HG03280 (cell line): Measurements from ENCODE around the gene AXIN1.
A peak's percentile ranks its signal among the peaks of the same experiment; 100 is the strongest.
"Not testable (repeated sequence)": the region's sequence is repeated elsewhere in the genome, so short reads cannot be mapped to it uniquely, and the experiment has no call there.

Experiments
- ATAC-seq: cut with Tn5 transposase; IDR thresholded peaks from one replicate; pipeline ENCODE4 v1.9.1; 2021; ENCODE audit warnings: mild to moderate bottlenecking, moderate library complexity; ENCODE audit not compliant: unreplicated experiment

Gene AXIN1

DNA sequence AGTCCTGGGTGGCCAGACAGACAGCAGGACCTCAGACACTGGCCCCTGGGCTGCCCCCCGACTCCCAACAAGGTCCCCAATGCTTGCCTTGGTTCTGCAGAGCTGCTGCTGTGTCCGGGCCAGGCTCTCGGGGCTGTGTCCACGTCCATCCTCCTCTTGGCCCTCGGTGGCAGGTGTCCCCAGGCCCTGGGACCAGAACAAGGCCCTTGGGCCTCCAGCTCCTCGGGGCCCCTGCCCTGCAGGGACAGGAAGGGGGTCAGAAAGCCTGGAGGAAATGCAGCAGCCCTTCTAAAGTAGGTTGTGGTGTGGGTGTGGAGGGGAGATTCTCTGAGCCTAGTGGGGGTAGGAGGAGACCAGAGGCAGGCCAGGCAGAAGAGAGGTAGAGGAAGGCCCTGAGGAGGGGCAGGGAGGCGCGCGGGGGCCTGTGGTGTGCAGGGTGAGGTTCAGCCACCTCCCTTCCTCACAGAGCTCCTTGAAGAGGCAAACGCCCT is 2.5 kb upstream of the AXIN1 start:
- ATAC-seq = no peak

DNA sequence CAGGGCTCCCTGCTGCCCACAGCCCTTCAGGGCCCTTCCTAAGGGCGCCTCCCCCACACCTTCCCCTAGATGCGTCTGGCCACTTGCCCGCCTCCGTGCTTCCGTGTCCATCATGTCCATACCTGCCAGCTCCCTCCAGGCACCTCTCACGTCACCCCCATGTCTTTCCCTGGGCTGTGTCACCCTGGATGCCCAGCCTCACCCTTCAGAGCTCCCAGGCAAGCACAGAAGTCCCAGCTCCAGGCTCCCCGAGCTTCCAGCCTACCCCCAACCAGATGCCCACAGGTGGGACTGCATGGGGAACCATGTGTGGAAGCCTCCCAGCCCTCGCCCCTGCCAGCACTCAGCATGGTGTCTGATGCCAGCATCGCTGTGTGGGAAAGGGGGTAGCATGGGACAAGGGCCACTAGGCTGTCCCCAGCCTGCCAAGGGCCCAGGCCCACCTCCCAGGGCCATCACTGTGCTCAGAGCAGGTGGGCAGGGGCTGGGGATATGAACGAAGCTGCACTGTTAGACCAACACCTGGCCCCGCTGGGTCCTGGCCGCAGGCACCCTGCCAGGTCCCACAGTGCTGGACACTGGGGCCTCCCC is 1.9 kb upstream of the AXIN1 start:
- no peak for ATAC-seq

DNA sequence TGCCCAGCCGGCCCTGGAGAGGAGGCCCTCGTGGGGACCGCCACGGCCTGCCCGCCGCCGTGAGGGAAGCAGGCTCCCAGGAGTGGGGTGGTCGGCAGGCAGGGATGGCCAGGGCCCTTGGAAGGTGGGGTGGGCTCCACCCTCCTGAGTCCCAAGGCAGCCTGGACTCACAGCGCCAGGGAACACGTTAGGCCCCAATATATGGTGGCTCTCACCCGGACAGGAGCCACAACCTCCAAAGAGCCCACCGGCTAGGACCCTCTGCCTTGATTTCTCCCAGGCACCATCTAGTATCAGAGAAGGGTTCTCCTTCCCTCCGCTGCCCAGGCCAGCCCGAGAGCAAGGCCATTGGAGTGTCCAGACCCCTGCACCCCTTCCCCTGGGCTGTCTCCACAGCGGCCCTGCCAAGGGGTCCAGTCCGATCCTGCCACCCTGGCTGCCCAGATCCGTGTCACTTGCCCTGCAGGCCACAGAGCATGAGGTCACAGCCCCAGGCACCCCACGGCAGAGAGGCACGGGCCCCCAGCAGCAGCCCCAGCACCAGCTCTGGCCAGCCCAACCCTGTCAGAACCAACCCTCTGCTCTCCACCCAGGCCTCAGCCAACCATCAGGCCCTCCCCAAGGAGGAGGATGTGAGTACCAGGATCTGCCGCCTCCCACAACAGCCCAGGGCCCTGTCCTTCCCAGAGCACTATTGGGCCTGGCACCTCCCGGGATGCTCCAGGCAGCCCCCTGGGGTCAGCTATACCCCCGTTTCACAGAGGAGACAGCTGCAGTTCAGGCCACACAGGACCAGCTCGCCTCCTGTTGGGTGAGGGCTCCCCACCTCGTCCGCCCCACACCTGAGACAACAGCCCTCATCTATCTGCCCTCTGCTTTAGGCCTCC is 1.1 kb upstream of the AXIN1 start:
- peak; percentile 3 for ATAC-seq

DNA sequence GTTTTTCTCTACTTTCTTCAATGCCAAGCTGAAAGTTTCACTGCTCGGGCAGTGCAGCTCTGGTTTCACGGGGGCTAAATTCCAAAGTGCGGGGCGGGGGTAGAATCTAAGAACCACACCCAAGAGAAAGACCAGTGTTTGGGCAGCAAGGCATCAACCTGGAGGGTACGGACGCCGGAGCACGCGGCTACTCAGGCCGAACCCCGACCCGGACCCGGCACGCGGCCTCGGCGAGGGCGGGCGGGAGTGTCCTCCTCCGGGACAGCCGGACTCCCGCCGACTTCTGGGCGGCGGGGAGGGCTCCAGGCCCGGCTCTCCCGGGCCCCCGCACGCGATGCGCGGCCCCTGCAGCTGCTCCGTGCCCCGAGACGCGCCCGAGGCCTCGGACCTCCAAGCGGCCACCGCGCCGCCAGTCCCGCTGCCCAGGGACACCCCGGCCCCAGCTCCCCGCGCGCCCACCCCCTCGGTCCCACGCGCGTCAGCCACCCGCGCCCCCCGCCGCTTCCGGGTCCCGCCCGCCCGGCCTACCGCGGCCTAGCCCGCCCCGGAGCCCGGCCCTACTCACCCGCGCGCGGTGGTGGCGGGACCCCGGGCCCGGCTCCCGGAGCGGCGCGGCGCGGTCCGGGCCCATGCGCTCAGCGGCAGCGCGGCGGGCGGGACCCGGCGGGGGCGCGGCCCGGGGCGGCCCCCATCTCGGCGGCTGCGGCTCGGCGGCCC is 561 bp downstream of the AXIN1 start:
- peak; percentile 26 for ATAC-seq

DNA sequence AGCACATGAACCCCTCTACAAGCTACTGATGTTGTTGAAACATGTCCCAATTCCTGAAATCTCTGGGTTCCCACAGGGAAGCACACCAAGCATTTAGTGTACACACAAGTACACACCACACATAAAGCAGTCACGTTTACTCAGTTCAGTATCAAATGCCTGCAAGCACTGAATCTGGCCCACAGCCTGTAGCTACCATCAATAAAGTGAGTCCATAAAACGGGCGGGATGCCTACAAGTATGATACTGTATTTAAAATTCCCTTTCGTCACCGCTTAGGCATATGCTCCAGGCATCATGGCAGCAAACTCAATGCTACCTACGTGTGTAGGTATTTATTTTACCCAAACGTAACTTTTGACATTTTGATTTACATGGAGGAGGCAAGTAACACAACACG is 2.3 kb downstream of the AXIN1 start:
- ATAC-seq = no peak

DNA sequence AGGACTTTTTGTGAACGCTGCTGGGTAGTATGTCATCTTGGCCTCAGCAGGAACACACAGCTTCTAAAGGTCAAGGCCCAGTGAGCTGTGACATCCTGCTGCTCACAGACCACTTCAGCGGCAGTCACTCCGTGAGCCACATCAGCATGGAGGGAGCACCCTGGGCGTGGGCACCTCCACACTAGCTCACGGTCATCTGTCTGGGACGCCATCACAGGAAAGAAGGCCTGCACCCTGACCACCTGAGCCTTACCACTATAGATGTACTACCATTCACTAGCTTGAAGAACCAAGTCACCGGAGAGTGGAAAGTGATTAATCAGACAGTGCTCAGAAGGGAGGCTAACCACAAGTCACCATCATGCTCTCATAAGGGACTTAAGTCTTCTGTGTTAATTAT is 3.3 kb downstream of the AXIN1 start:
- ATAC-seq = no peak

GRCh38 chr16:348495-348894 is 4.0 kb downstream of the AXIN1 start:
- not testable (repeated sequence) for ATAC-seq

DNA sequence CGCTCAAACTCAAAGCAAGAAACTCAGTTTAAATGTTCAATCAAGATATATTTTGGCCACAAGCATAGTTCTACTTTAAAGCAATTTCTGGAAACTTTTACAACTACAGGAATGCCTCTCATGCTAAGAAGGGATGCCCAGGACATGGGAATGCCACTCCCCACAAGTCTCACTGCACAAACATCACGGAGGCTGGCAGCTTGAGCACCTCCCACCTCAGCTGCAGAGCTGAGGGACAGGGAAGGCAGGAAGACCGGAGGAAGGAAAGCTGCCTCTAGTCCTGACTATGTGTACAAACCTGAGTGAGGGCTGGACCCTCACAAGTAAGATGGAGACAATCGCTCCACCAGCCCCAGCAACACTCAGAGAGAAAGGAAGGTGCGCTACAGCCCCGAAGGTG is 5.3 kb downstream of the AXIN1 start:
- no peak for ATAC-seq

GRCh38 chr16:346587-346986 is 5.9 kb downstream of the AXIN1 start:
- no peak for ATAC-seq

DNA sequence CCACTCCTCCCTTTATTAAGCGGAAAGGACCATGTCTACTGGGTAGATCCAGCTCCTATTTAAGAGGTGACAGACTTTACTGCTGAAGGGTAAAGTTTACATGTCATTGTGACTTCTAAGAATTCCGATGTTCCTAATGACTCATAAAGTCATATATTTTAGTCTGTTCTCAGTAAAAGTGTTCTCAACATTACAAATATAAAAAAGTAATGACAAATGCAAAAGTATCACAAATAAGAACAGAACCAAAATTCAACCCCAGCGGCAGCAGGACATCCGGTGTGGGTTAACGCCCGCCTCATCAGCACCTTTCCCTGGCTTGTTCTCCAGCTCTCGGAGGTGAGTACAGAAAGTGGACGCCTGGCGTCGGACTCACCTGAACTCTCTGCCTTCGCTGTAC is 6.8 kb downstream of the AXIN1 start:
- ATAC-seq = no peak

- ATAC-seq = no peak
Measured at GRCh38 chr16:342455-343213, 9.9 kb downstream of the AXIN1 start.

GRCh38 chr16:341974-342336 is 10.6 kb downstream of the AXIN1 start:
- ATAC-seq = not testable (repeated sequence)

DNA sequence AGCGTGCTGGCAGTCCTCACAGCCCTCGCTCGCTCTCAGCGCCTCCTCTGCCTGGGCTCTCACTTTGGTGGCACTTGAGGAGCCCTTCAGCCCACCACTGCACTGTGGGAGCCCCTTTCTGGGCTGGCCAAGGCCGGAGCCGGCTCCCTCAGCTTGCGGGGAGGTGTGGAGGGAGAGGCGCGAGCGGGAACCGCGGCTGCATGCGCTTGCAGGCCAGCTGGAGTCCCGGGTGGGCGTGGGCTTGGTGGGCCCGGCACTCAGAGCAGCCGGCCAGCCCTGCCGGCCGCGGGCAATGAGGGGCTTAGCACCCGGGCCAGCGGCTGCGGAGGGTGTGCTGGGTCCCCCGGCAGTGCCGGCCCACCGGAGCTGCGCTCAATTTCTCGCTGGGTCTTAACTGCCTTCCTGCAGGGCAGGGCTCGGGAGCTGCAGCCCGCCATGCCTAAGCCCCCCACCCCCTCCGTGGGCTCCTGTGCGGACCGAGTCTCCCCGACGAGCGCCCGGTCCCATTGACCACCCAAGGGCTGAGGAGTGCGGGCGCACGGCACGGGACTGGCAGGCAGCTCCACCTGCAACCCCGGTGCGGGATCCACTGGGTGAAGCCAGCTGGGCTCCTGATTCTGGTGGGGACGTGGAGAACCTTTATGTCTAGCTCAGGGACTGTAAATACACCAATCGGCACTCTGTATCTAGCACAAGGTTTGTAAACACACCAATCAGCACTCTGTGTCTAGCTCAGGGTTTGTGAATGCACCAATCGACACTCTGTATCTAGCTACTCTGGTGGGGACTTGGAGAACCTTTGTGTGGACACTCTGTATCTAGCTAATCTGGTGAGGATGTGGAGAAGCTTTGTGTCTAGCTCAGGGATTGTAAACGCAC is 11.2 kb downstream of the AXIN1 start:
- ATAC-seq = not testable (repeated sequence)

GRCh38 chr16:340370-341091 is 12.0 kb downstream of the AXIN1 start:
- no peak for ATAC-seq

- no peak for ATAC-seq
Measured at GRCh38 chr16:339680-340079, 12.8 kb downstream of the AXIN1 start.

DNA sequence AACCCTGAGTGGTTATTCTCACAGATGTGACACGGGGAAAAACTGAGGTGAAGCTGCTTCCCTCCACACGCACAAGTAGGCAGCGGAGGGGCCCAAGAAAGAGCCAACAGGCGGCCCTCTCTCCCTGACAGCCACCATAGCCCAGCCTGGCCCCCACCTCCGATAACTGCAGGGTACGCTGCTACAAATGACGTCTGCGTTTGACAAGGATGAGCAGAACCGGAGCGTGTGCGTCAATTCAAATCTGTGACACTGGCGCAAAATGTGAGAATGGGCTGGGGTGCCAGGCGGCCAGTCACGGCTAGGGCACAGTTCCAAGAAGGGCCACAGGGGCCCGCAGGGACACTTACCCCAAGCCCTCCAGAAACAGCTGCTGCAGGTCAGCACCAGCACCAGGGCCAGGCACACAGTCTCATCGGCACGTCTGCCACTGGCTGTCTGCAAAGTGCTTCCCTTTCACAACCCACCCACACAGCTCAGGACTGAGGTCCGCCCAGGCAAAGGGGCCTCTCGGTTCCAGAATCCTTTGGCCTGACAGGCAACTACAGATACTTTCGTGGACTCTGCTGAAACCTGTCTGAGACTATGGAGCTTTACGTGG is 14.4 kb downstream of the AXIN1 start:
- no peak for ATAC-seq

DNA sequence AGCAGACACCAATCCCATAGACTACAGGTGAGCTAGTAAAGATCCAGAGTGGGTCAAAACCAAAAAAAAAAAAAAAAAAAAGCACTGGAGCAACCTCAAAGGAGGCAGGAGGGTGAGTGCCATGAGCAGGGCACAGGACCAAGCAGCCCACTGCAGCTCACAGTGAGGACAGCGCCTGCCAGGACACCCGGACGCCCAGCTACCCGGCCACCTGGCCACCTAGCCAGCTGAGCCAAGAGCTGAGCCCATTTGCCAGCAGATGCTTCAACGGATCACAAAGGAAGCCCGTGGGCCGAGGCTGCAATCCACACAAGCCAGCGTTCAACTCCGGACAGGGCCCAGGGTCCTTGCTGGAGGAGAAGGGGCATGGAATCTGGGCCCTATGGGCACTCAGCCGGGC is 15.1 kb downstream of the AXIN1 start:
- ATAC-seq = no peak

DNA sequence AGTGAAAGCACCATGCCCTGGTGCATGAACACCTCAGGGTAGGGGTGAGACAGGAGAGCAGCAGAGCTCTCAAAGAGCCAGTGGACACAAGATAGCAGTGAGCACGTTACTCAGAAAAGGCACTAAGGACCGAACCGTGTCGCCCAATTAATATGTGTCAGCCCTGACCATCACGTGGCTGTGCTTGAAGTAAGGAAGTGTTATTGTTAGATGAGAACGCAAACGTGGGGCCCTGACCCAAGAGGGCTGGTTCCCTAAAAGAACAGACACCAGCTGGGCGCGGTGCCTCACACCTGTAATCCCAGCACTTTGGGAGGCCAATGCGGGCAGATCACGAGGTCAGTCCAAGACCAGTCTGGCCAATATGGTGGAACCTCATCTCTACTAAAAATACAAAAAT is 16.3 kb downstream of the AXIN1 start:
- no peak for ATAC-seq
